Measurements from ENCODE around the gene GAS2L2.
A peak's percentile ranks its signal among the peaks of the same experiment; 100 is the strongest.
"Not testable (repeated sequence)": the region's sequence is repeated elsewhere in the genome, so short reads cannot be mapped to it uniquely, and the experiment has no call there.

The GAS2L2 gene

GRCh38 chr17:35769895-35770486 lies 17.0 kb upstream of the GAS2L2 start:
- DNase-seq: no peak

GRCh38 chr17:35768797-35769196 lies 15.8 kb upstream of the GAS2L2 start:
- no peak for DNase-seq

GRCh38 chr17:35766903-35767510 lies 14.0 kb upstream of the GAS2L2 start:
- DNase-seq: no peak

GRCh38 chr17:35766489-35766877 lies 13.4 kb upstream of the GAS2L2 start:
- no peak for DNase-seq

GRCh38 chr17:35765756-35766488 lies 12.9 kb upstream of the GAS2L2 start:
- no peak for DNase-seq

GRCh38 chr17:35765086-35765710 lies 12.2 kb upstream of the GAS2L2 start:
- no peak for DNase-seq

- peak; percentile 69 for DNase-seq
These were observed 11.3 kb upstream of the GAS2L2 start for GRCh38 chr17:35764123-35764991.

GRCh38 chr17:35763767-35764122 lies 10.7 kb upstream of the GAS2L2 start:
- DNase-seq: no peak

- DNase-seq: no peak
These were observed 8.6 kb upstream of the GAS2L2 start for GRCh38 chr17:35761601-35762000.

GRCh38 chr17:35760587-35760986 lies 7.5 kb upstream of the GAS2L2 start, which contains the start of gene C17orf50:
Gene C17orf50 (plus strand): TSS chr17:35760887. CDS start chr17:35760942, 55 bp downstream.
- no peak for DNase-seq

- no peak for DNase-seq
These were observed 4.2 kb upstream of the GAS2L2 start for GRCh38 chr17:35757243-35757642.

- peak; percentile 27 for DNase-seq
These were observed 568 bp downstream of the GAS2L2 start for GRCh38 chr17:35752471-35752870.

- DNase-seq: not testable (repeated sequence)
These were observed 1.5 kb downstream of the GAS2L2 start for GRCh38 chr17:35751541-35751940.

GRCh38 chr17:35750526-35751395 lies 2.3 kb downstream of the GAS2L2 start:
- no peak for DNase-seq

- DNase-seq: no peak
These were observed 3.3 kb downstream of the GAS2L2 start for GRCh38 chr17:35749560-35750412.

- no peak for DNase-seq
These were observed 4.1 kb downstream of the GAS2L2 start for GRCh38 chr17:35748979-35749378.

GRCh38 chr17:35748341-35748841 lies 4.6 kb downstream of the GAS2L2 start:
- DNase-seq: no peak

GRCh38 chr17:35747540-35748017 lies 5.5 kb downstream of the GAS2L2 start:
- DNase-seq: peak; percentile 18

GRCh38 chr17:35745749-35746320 lies 7.2 kb downstream of the GAS2L2 start:
- no peak for DNase-seq

- no peak for DNase-seq
These were observed 7.8 kb downstream of the GAS2L2 start for GRCh38 chr17:35745246-35745645.

All from SHP77 treated with DMSO at 0.1 percent for 48 hours (cell line).